HG03175 (cell line): Measurements from ENCODE around the gene GET4.
"Not testable (repeated sequence)": the region's sequence is repeated elsewhere in the genome, so short reads cannot be mapped to it uniquely, and the experiment has no call there.

ENCODE experiments used
- ATAC-seq: cut with Tn5 transposase; IDR thresholded peaks from one replicate; pipeline ENCODE4 v1.9.1; 2021; ENCODE audit warnings: mild to moderate bottlenecking, moderate library complexity; ENCODE audit not compliant: unreplicated experiment

Gene GET4

DNA sequence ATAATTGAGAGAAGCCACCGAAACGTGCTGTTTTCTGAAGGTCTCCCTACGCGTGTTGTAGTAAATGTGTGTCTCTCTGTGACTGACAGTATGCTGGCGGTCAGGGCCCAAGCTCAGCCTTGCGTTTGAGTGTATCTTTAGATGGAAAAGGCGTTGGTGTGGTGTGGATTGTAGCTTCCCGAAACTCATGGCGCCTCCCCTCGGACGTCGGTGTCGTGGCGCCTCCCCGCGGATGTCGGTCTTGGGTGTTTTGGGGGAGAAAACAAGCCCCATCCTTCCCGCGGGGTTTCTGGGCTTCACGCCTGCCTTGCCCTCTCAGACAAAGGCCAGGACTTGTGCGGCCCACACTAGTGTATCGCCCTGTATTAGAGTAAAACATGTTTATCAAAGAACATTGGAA, 31.3 kb upstream of the GET4 start:
- ATAC-seq = no peak

DNA sequence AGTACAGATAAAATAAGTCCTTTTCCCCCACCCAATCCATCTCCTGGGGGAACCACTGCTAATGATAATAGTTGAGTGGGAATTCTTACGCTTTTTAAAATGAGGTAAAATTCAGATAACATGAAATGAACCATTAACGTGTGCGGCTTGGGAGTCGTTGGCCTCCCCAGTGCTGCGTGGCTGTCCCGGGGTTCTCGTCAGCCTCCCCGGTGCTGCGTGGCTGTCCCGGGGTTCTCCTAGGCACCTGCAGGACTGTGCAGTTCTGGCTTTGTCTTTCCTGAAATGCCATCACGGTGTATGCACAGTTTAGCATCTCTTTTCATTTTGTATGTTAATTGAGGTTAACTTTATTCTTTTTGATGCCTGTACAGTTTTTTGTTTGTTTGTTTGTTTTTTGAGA, 30.6 kb upstream of the GET4 start:
- ATAC-seq = no peak

DNA sequence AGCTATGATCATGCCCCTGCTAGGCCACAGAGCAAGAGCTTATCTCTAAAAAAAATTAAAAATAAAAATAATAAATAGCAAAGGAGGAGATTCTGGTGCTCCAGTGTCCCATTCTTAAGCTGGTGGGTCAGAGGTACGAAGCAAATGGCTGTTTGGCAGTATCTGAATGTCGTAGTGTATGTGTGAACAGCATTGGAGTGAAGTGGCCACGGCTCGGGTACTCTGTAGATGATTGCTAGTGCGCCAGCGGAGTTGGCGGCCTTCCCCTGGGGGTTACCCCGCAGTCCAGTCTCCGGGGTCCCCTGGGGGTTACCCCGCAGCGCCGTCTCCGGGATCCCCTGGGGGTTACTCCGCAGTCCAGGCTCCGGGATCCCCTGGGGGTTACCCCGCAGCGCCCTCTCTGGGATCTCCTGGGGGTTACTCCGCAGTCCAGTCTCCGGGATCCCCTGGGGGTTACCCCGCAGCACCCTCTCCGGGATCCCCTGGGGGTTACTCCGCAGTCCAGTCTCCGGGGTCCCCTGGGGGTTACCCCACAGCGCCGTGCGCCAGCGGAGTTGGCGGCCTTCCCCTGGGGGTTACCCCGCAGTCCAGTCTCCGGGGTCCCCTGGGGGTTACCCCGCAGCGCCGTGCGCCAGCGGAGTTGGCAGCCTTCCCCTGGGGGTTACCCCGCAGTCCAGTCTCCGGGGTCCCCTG, 29.2 kb upstream of the GET4 start:
- ATAC-seq = not testable (repeated sequence)

DNA sequence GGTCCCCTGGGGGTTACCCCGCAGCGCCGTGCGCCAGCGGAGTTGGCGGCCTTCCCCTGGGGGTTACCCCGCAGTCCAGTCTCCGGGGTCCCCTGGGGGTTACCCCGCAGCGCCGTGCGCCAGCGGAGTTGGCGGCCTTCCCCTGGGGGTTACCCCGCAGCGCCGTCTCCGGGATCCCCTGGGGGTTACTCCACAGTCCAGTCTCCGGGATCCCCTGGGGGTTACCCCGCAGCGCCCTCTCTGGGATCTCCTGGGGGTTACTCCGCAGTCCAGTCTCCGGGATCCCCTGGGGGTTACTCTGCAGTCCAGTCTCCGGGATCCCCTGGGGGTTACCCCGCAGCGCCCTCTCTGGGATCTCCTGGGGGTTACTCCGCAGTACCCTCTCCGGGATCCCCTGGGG, 28.6 kb upstream of the GET4 start:
- not testable (repeated sequence) for ATAC-seq

DNA sequence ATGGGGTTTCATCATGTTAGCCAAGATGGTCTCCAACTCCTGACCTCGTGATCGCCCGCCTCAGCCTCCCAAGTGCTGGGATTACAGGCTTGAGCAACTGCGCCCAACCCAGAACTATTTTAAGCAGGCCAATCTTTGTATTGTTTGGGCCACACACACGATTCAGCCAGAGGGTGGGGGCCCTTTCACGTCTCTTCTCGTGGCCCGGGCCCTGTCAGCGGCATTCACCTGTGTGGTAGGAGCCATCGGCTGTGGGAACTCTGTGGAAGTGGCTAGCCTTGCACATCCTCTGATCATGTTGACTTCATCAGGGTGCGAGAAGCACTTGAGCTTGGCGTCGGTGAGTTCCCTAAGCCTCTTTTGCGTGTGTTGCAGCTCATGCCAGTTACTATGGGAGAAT, 27.2 kb upstream of the GET4 start:
- ATAC-seq = no peak

DNA sequence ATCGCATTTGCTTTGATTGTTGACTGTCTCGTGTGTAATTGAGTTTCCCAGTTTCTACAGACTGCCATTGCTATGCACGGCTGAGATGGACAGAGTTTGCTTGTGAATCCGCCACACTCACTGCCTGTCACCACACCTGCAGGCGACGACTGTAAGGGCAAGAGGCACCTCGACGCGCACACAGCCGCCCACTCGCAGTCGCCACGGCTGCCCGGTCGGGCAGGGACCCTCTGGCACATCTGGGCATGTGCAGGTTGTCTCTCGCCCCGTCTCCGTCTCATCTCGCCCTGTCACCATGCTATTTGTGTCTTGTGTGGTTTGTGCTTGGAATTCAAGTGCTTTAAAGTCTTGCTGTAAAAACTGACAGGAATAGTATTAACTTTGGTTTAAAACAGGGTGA, 26.6 kb upstream of the GET4 start:
- ATAC-seq = no peak

DNA sequence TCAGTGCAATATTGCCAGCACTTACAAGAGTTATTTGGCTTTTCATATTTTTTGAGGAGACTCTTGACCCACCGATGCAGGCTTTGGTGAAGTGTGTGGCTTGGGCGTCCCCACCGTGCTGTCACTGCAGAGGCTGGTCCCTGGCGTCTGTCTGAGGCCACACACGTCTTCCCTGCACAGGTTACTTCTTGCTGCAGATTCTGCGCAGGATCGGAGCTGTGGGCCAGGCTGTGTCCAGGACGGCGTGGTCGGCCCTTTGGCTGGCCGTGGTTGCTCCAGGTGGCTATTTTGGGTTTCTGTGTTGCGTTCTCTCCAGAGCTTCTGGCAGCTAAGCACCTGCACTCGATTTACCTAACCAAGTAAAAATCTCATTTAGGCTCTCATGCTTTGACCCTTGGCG, 25.1 kb upstream of the GET4 start:
- no peak for ATAC-seq

DNA sequence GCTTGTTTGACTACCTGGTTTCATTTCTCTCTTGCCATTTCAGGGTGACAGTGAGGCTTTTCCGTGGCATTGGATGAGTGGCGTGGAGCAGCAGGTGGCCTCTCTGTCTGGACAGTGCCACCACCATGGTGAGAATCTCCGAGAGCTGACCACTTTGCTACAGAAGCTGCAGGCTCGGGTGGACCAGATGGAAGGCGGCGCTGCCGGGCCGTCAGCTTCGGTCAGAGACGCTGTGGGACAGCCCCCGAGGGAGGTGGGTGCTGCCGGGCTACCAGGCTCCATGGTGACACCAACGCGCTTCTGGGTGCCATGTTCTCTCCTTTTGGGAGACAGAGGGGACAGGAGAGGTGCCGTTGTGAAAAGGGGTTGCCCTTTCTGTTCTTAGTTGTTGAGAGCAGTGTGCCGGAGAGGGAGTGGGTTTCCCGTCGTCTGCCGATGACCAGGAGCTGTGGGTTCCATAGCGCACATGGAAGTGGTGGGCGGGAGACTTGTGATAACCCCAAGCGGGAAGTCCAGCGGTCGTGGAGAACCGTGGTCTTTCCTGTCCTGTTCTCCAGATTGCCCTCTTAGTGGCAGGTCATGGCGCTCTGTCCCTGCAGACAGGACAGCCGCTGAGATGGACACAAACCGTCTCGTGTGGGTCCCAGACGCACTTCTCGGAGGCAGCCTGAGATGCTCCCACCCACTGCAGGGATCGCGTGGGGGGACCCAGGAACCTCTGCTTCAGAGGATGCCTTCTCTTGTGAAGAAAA, 22.8 kb upstream of the GET4 start:
- no peak for ATAC-seq

DNA sequence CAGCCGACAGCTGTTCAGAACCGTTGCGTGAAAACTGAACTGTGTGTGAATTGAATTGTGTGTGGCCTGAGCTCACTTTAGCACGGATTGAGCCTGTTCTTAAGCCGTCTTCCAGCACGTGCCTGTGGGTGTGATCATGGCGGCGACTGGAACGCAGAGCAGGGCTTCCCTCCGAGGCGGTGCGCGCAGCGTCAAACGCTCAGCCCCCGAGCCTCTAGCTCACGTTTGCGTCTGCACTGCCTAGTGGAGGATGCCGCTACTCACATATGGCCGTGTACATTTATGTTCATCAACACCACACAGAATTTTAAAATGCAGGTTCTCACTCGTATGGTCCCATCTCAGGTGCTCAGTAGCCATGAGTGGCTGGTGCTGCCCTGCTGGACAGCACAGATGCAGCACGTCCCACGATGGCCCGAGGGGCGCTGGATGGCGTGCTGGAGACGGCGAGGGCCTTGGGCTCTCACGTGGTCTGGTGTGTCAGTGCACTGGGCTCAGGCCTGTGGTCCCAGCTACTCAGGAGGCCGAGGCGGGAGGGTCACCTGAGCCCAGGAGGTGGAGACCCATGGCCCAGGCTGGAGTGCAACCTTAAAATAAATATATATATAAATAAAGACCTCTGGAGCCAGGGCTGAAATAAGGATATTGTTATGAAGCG, 22.1 kb upstream of the GET4 start:
- ATAC-seq = no peak

DNA sequence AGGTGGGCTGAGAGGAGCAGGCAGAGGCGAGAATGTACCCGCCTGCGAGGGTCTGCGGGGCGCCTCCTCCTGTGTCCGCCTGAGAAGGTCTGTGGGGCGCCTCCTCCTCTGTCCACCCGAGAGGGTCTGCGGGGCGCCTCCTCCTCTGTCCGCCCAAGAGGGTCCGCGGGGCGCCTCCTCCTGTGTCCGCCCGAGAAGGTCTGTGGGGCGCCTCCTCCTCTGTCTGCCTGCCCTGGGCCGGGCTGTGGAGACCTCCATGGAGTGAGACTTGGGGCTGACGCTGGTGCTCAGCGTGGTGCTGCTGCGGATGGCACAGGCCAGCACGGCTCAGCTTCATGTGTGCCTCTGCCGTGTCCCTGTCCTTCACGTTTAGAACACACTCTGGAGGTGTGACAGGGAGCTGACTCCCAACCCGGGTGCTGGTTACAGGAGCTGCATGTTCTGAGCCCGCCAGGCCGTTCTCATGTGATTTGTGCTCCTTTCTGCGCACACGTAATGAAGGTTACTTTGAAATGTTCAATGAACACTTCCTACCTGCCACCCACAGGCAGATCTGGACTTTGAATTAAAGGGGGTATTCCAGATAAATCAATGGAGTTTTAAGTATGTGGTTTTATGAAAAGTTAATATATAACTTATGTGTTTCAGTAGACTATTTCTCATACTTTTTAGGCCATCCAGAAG, 20.5 kb upstream of the GET4 start:
- ATAC-seq = no peak

DNA sequence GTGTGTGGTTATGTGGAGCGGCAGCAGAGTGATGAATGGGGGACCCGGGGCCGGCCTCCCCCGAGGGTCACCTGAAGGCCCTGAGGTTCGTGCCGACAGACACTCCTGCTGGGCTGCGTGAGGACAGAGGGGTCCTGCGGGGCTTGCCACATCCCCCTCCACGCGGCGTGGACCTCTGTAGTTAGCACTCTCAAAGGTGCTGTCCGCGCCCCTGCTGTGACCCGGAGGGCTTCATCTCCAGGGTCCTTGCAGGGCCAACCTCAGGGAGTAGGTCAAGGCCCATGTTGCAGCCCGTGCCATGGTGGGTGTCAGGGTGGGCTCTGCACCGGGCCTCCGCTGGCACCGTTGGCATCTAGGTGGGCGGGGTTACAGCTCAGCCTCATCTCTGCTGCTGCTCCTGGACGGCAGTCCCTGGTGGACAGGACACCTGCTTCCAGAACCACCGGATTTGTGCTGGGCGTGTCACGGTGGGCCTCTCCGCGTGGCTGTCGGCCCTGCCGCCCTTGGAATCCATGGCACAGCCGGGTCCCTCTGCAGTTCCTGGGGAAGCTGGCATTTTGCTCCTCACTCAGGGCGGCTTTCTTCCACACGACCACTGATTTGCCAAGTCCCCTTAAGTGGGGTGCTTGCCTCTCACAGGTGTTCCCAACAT, 19.8 kb upstream of the GET4 start:
- no peak for ATAC-seq

DNA sequence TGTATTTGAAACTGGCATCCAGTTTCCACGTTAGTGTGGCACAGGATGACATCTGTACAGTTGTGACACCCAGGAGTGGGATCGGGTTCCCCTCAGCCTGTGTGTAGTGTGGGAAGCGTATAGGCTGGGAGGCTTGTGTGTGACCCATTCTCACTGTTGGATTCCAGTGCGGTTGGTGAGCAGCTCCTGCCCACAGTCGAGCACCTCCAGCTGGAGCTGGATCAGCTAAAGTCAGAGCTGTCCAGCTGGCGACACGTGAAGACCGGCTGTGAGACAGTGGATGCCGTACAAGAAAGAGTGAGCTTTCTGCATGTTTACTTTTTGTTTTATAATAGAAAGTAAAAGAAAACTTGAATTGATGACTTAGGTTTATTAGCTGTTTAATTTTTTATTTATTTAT, 18.7 kb upstream of the GET4 start:
- ATAC-seq = no peak

DNA sequence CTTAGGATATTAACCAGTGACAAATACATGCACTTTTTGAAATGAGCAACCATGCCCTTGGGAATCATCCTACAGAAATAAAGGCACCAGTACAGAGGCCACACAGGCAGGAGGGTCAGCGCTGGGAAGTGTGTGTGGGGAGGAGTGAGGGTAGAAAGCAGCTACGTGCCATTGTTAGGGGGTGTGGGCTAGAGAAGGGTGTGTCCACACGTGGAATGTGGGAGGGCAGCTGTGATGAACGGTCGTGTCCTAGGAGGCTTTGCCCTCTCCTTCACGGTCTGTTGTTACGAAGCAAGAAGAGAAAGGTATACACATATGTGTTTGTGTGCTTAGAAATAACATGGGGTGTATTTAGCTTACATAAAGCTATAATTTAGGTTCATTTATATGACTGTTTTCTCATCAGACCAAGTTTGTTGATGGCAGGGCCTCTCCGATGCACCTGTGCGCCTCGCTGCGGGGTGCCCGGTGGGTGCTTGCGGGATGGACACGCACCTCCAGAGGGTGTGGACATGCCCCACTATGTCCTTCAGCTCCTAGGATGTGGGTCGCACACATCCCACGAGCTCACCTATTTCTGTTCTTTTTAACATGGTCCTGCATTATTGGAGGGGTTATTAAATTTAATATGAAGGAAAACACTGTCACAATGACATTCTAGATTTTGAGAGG, 16.9 kb upstream of the GET4 start:
- no peak for ATAC-seq

DNA sequence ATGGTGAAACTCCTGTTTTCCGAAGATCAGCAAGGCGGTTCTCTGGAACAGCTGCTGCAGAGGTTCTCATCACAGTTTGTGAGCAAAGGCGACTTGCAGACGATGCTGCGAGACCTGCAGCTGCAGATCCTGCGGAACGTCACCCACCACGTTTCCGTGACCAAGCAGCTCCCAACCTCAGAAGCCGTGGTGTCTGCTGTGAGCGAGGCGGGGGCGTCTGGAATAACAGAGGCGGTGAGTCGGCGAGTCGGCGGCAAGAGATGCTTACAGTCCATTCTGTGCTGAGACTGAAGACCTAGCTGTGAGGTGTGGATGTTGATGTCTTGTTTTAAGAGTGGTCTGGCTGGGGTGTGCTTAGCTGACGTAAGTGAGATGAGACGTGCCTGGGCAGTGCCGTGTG, 16.2 kb upstream of the GET4 start:
- ATAC-seq = no peak

DNA sequence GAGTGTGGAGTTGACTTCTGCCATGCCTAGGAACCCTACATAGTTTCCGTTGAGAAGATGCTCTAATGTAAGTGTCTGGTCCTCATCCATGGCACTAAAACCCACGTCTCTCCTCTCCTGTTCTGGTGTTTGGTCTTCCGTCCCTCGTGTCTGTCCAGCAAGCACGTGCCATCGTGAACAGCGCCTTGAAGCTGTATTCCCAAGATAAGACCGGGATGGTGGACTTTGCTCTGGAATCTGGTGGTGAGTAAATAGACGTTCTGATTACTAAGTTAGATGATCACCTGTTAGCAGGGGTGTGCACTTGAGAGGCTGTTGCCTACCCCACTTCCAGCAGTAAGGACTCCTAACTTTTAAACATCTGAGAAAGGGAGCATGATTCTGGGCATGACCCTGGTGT, 15.1 kb upstream of the GET4 start:
- ATAC-seq = no peak

DNA sequence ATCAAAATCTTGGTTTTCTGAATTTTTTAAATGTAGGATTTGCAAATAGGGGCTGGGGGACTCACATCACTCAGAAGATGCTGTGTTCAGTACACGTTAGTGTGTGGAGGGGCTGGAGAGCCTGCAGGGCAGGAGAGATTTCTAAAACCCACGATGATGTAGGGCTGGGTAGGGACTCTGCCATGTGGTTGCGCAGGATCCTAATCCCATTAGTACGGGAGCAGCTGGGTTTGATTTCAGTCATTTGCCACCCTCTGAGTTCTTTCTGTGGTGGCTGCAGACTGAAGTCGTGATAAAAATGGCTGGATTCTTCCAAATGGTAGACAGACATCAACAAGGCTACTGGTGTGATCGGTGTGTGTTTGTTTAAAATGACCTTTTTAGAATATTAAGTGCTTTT, 14.2 kb upstream of the GET4 start:
- ATAC-seq = no peak

DNA sequence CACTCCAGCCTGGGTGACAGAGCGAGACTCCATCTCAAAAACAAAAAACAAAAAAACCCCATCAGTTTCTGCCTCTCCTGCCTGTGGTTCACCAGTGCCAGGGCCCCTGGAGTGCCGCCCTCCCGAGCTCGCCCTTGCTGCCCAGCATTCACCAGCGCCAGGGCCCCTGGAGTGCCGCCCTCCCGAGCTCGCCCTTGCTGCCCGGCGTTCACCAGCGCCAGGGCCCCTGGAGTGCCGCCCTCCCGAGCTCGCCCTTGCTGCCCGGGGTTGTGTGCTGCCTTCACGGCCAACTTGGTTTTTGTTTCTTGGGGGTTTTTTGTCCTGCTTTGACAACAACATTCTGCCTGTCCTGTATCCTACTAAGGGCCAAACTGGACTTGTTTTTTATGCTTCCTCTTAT, 13.2 kb upstream of the GET4 start:
- no peak for ATAC-seq

DNA sequence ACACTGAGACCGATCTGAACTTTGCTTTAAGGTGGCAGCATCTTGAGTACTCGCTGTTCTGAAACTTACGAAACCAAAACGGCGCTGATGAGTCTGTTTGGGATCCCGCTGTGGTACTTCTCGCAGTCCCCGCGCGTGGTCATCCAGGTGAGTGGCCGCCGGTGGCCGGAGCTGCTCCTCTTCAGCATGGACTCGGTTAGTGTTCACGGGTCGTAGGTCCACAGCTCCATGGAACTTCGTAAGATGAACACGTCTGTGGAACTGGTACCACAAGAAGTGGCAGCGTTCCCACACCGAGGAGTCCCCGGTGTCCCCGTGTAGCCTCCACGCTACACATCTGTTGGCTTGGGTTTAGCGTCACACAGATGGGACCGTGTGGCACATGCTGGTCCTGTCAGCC, 10.4 kb upstream of the GET4 start:
- ATAC-seq = no peak

DNA sequence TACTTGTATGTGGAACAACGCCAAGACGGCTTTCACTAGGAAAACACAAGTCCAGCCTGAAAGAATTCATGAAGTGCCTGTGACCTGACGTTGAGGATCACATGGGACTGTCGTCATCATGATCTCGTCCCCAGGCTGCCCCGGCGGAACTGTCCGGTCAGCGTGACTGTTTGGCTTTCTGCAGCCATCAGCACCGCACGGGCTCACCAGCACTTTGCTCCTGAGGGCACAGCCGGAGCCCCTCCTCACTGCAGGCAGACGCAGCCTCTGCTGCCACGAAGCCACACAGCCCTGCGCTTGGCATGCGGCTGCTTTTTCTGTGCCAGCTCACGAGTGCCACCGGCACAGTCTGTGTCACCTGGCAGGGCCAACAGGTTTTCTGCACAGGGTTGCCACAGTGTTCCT, 9.4 kb upstream of the GET4 start:
- no peak for ATAC-seq

DNA sequence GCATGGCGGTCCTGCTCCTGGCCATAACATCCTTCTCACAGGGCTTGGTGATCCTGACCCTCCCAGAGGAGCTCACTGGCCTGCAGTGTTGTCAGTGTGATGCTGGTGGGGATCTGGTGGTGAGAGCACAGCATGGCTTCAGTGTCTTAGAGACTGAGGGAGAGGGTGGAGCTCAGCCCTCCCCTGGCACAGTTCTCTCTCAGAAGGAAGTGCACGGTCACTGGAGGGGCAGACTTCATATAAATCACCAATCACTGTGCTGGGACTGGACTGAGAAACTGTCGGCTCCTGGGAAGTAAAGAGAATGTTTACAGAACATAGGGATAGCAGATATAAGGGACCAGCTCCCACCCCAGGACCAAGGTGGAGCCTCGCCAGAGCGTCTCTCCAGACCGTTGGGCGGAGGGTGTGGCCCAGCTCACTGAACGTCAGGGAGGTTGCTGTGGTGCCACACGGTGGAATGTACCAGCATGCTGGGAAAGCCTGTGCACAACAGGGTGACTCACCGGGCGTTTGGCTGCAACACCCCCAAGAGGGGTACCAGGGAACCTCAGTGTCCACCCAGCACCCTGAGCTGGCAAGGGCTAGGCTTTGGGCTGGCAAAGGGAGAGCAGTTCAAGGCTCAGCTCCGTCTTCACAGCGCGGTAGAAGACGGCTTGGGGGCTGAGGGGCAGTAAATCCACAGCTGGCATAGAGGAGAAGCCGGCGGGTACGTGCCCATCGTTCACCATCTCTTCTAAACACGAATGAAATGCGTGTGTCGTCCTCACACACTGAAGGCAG, 8.8 kb upstream of the GET4 start:
- ATAC-seq = no peak
